IMR-90 (cell line): Measurements from ENCODE around the gene KXD1. TPM values are rescaled to one million over a fixed set of nuclear protein-coding genes. Genes with fewer than 3 reads are reported as not detected.

Experiments used
- ATAC-seq: fragments of 200-7000 bp; cut with Tn5 transposase; 2 replicates; pipeline ENCODE4 v1.9.1; 2020; ENCODE audit warnings: low read depth, mild to moderate bottlenecking, moderate library complexity
- BruUV-seq: library from RNA; stranded (reverse); fragments of 400-500 nt; replicated peaks from 2 replicates; lab custom pipeline; 2021; lab: Mats Ljungman, UMichigan
- CTCF ChIA-PET: fragments of 300-600 bp; formaldehyde crosslinking; extraction: SDS; loops from one replicate; lab custom pipeline; 2021; ENCODE audit warnings: antibody characterized with exemption; lab: Yijun Ruan, JAX
- POLR2A ChIA-PET: fragments of 300-600 bp; sonication (Branson Sonifier 250); formaldehyde crosslinking; loops from one replicate; lab custom pipeline; 2022; ENCODE audit warnings: antibody characterized with exemption; ENCODE audit not compliant: unreplicated experiment; lab: Charles Lee
- DNase-seq: peaks from one replicate; pipeline ENCODE4 v3.0.0; 2013
- H2AFZ ChIP-seq: replicated peaks from 2 replicates; pipeline ENCODE3; 2013; ENCODE audit warnings: low read length, mild to moderate bottlenecking; ENCODE audit not compliant: poor library complexity
- H2AK5ac ChIP-seq: 2 replicates; pipeline ENCODE4 v1.6.1; 2013; ENCODE audit warnings: low read depth, low read length, inconsistent platforms
- H2AK9ac ChIP-seq: replicated peaks from 2 replicates; pipeline ENCODE3; 2013; ENCODE audit warnings: mild to moderate bottlenecking, low read depth, low read length, moderate library complexity; ENCODE audit not compliant: poor library complexity
- H2BK120ac ChIP-seq: 2 replicates; pipeline ENCODE4 v1.6.1; 2013; ENCODE audit warnings: low read depth, low read length, inconsistent platforms
- H2BK15ac ChIP-seq: 3 replicates; pipeline ENCODE4 v1.6.1; 2013; ENCODE audit warnings: low read depth, low read length, inconsistent platforms
- H2BK20ac ChIP-seq: 2 replicates; pipeline ENCODE4 v1.6.1; 2013; ENCODE audit warnings: low read depth, mild to moderate bottlenecking, inconsistent platforms, low read length, moderate library complexity
- H2BK5ac ChIP-seq: 2 replicates; pipeline ENCODE4 v1.6.1; 2013; ENCODE audit warnings: mild to moderate bottlenecking, low read depth, low read length, inconsistent platforms; ENCODE audit not compliant: poor library complexity, severe bottlenecking
- H3K14ac ChIP-seq: replicated peaks from 2 replicates; pipeline ENCODE4 v1.6.1; 2013; ENCODE audit warnings: low read depth, low read length, inconsistent platforms
- H3K18ac ChIP-seq: 2 replicates; pipeline ENCODE4 v1.6.1; 2013; ENCODE audit warnings: low read depth, low read length, control low read depth
- H3K23ac ChIP-seq: 2 replicates; pipeline ENCODE4 v1.6.1; 2013; ENCODE audit warnings: low read depth, low read length, inconsistent platforms
- H3K27ac ChIP-seq: 2 replicates; pipeline ENCODE4 v1.5.1; 2013; ENCODE audit warnings: mild to moderate bottlenecking, control low read depth, low read length; ENCODE audit not compliant: insufficient read depth
- H3K27me3 ChIP-seq: 2 replicates; pipeline ENCODE4 v1.6.1; 2013; ENCODE audit warnings: low read length; ENCODE audit not compliant: control insufficient read depth, insufficient read depth
- H3K36me3 ChIP-seq: 2 replicates; pipeline ENCODE4 v1.6.1; 2013; ENCODE audit warnings: low read length, mixed read lengths; ENCODE audit not compliant: control insufficient read depth, insufficient read depth
- H3K4ac ChIP-seq: 2 replicates; pipeline ENCODE4 v1.6.1; 2013; ENCODE audit warnings: low read depth, low read length, inconsistent platforms
- H3K4me1 ChIP-seq: 2 replicates; pipeline ENCODE4 v1.6.1; 2013; ENCODE audit warnings: low read length, mixed read lengths; ENCODE audit not compliant: control insufficient read depth, insufficient read depth
- H3K4me2 ChIP-seq: 2 replicates; pipeline ENCODE4 v1.6.1; 2013; ENCODE audit warnings: low read depth, mild to moderate bottlenecking, control low read depth, low read length, moderate library complexity
- H3K4me3 ChIP-seq: 2 replicates; pipeline ENCODE4 v1.5.1; 2013; ENCODE audit warnings: low read depth, mild to moderate bottlenecking, control low read depth, low read length, moderate library complexity; ENCODE audit not compliant: insufficient read depth
- H3K56ac ChIP-seq: 2 replicates; pipeline ENCODE4 v1.6.1; 2013; ENCODE audit warnings: low read length, inconsistent platforms; ENCODE audit not compliant: insufficient read depth; ENCODE audit errors: extremely low read depth
- H3K79me1 ChIP-seq, 2 experiments: 2 replicates each; pipeline ENCODE4 v1.6.1; 2013; ENCODE audit warnings: low read length in 2 of 2, inconsistent platforms in 1 of 2, low read depth in 1 of 2
- H3K9ac ChIP-seq: 2 replicates; pipeline ENCODE4 v1.6.1; 2013; ENCODE audit warnings: low read depth, low read length, control low read depth
- H3K9me1 ChIP-seq: 2 replicates; pipeline ENCODE4 v1.6.1; 2013; ENCODE audit warnings: low read length, inconsistent platforms; ENCODE audit not compliant: insufficient read depth
- H3K9me3 ChIP-seq: 2 replicates; pipeline ENCODE4 v1.6.1; 2013; ENCODE audit warnings: low read length; ENCODE audit not compliant: control insufficient read depth, insufficient read depth
- H4K20me1 ChIP-seq: 2 replicates; pipeline ENCODE4 v1.6.1; 2013; ENCODE audit warnings: low read length, inconsistent platforms; ENCODE audit not compliant: insufficient read depth
- H4K5ac ChIP-seq: 2 replicates; pipeline ENCODE4 v1.6.1; 2013; ENCODE audit warnings: mild to moderate bottlenecking, low read depth, low read length, control low read depth
- H4K8ac ChIP-seq, 2 experiments: 2 replicates each; pipeline ENCODE4 v1.6.1; 2013; ENCODE audit warnings: low read depth in 2 of 2, low read length in 2 of 2, control low read depth in 1 of 2, inconsistent platforms in 1 of 2
- H4K91ac ChIP-seq: 2 replicates; pipeline ENCODE4 v1.6.1; 2013; ENCODE audit warnings: low read depth, low read length, inconsistent platforms; ENCODE audit not compliant: insufficient read depth
- BHLHE40 ChIP-seq: fragments of 150-350 bp; IDR thresholded peaks from 2 replicates; pipeline ENCODE4 v1.6.1; 2016; ENCODE audit warnings: mild to moderate bottlenecking, low read depth, low read length
- CEBPB ChIP-seq: IDR thresholded peaks from 2 replicates; pipeline ENCODE4 v1.6.1; 2012; ENCODE audit warnings: low read depth, low read length, improper control_type of control experiment
- MAFK ChIP-seq: IDR thresholded peaks from 2 replicates; pipeline ENCODE4 v1.6.1; 2012; ENCODE audit warnings: low read depth, low read length, improper control_type of control experiment
- MAZ ChIP-seq: IDR thresholded peaks from 2 replicates; pipeline ENCODE4 v1.6.1; 2012; ENCODE audit warnings: low read depth, mild to moderate bottlenecking, low read length, improper control_type of control experiment, moderate library complexity, borderline replicate concordance
- MXI1 ChIP-seq: IDR thresholded peaks from 2 replicates; pipeline ENCODE4 v1.6.1; 2012; ENCODE audit warnings: low read depth, mild to moderate bottlenecking, low read length, moderate library complexity, borderline replicate concordance
- POLR2A ChIP-seq: IDR thresholded peaks from 2 replicates; pipeline ENCODE4 v1.6.1; 2012; ENCODE audit warnings: mild to moderate bottlenecking, low read depth, low read length
- RCOR1 ChIP-seq: IDR thresholded peaks from 2 replicates; pipeline ENCODE4 v1.6.1; 2012; ENCODE audit warnings: mild to moderate bottlenecking, low read length, improper control_type of control experiment; ENCODE audit not compliant: insufficient replicate concordance
- RFX5 ChIP-seq: IDR thresholded peaks from 2 replicates; pipeline ENCODE4 v1.8.0; 2012; ENCODE audit warnings: low read depth, mild to moderate bottlenecking, low read length, moderate library complexity
- SMC3 ChIP-seq: fragments of 150-350 bp; IDR thresholded peaks from 2 replicates; pipeline ENCODE4 v1.6.1; 2016; ENCODE audit warnings: low read depth, mild to moderate bottlenecking, antibody characterized with exemption, low read length, moderate library complexity
- WGBS, 2 experiments: methylation state at CpG; one replicate each; pipeline versions ENCODE4 v1.1.5 to v1.1.7; 2013; ENCODE audit warnings: missing lambda C conversion rate in 2 of 2; ENCODE audit not compliant: insufficient read length in 1 of 2; ENCODE audit errors: extremely low coverage in 2 of 2; 5-methylcytosine and 5-hydroxymethylcytosine counted together
- dilution Hi-C: fragments of 300-500 bp; cut with HindIII; formaldehyde crosslinking; loops from one replicate; pipeline ENCODE4 v1.14.3; 2018; ENCODE audit warnings: low sequenced_read_pairs; ENCODE audit not compliant: unreplicated experiment
- in situ Hi-C: fragments of 300-500 bp; cut with MboI; formaldehyde crosslinking; loops from 3 replicates; pipeline ENCODE4 v1.14.3; 2019; ENCODE audit warnings: low sequenced_read_pairs, inconsistent platforms, mixed read lengths
- intact Hi-C: fragments of 100-400 bp; cut with micrococcal nuclease; formaldehyde crosslinking; loops from 2 replicates; pipeline ENCODE4 v1.10.0; 2022
- polyA plus RNA-seq, 3 experiments: library from polyadenylated mRNA; depleted of rRNA; stranded (reverse); fragments of >200 nt; gene quantifications; 2 replicates each; pipeline ENCODE4 v1.2.3, GENCODE V29; 2012; ENCODE audit warnings: low replicate concordance in 1 of 3
- total RNA-seq: library from RNA; depleted of rRNA; stranded (reverse); fragments of >200 nt; gene quantifications from 2 replicates; pipeline ENCODE4 v1.2.3, GENCODE V29; 2012
- TF ChIP-seq, protein P1 (sequence below): fragments of 150-350 bp; IDR thresholded peaks from 2 replicates; pipeline ENCODE4 v1.6.1; 2017; ENCODE audit warnings: mild to moderate bottlenecking, antibody characterized with exemption, low read length, low read depth
- TF ChIP-seq, protein P2 (sequence below): conservative IDR thresholded peaks from 2 replicates; pipeline ENCODE4 v1.5.1; 2012; ENCODE audit warnings: mild to moderate bottlenecking, low read depth, low read length, improper control_type of control experiment

KXD1 gene
- total and polyA plus RNA-seq, 2 of the 4 experiments (the other 2 are of a cell fraction), result 66.7 to 196 TPM

DNA sequence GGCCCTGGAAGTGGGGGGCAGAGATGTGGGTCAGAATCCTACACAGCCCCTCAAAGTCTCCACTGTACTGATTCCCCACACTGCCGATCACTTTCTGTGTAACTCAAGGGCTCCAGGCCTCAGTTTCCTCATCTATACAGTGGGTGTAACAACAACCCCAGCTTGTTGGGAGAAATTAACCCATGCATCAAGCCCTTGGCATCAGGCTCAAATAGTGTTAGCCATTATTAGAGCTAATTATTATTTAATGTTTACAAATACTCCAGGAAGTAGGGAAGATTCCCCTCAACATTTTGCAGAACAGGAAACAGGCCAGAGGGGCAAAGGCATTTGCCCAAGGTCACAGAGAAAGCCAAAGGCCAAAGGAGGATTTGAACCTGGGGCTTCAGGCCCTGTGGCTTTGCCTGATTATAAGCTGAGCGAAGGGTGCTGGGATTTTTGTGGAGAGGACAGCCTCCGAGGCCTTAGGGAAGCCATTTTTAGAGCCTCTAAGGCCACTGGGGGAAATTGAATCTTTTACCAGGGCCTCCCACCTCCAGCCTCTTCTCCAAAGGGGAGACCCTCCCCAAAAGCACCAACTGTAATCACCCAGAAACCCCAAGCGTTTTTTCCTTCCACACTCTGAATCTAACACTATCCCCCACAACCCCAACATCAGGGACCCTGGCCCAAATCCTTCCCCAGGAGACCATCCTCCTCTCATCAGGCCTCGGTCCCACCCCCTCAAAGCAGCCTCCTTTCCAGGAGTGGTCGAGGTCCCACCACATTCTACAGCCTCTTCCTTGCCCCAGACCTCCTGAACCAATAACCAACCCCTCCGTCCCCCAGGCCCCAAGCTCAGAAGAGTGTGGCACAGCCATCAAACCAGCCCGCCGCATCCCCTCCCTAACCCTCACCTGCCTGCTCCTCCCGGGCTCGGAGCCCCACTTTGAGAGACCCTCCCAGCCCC, 15.4 kb upstream of the KXD1 start:
- Histone ChIP-seq H3K4me1 (peaks cover 7% of the 10 kb centered on the region), H3K36me3 (peaks cover 31% of the 10 kb centered on the region), H3K27ac (peak overlapping the region; percentile 63), H4K20me1 (no peaks in the 10 kb centered on the region), H3K23ac (peak overlapping the region; percentile 58), H2AK9ac (peak overlapping the region; percentile 99), H2BK120ac (peak overlapping the region; percentile 20; the same call in 1 of the 2 replicates), H3K18ac (peak overlapping the region; percentile 67), H2BK5ac (peak overlapping the region; percentile 57), H3K79me1 (peaks cover 20 to 34% of the 10 kb centered on the region in 2 experiments), H3K9me1 (peaks cover 13% of the 10 kb centered on the region), H4K5ac (peak overlapping the region; percentile 80), H3K27me3 (no peaks in the 10 kb centered on the region), H4K91ac (peak overlapping the region; percentile 82), H3K4me3 (peak overlapping the region; percentile 89), H2AFZ (peak overlapping the region; percentile 81), H4K8ac (peak overlapping the region; percentile 81), H3K4me2 (peak overlapping the region; percentile 93), H3K14ac (peak overlapping the region; percentile 73), H2AK5ac (peak overlapping the region; percentile 70), H3K56ac (peak overlapping the region; percentile 19; the same call in 1 of the 2 replicates), H3K9ac (peak overlapping the region; percentile 88), H3K4ac (peak overlapping the region; percentile 76), H2BK20ac (no peak overlapping the region), H2BK15ac (no peak overlapping the region), H3K9me3 (no peaks in the 10 kb centered on the region)
- 8% methylated on average over 3 of the region's 11 CpGs; no CpG with 5 or more reads in 1 of the 2 experiments for WGBS, 2 experiments
- ChIA-PET POLR2A (no interaction called here), CTCF (no interaction called here)
- intact Hi-C loops (no loop called here), dilution Hi-C loops (no loop called here), in situ Hi-C loops (no loop called here)
- TSS peak; percentile 40 for BruUV-seq
- no peak for DNase-seq
- ATAC-seq, result peak; percentile 5; the same call in 1 of the 2 replicates
- TF ChIP-seq BHLHE40 (no peak), MXI1 (no peak), SMC3 (no peak), MAFK (no peak), RCOR1 (no peak), RFX5 (no peak), MAZ (no peak), POLR2A (no peak), CEBPB (no peak)
- TF ChIP-seq, protein P1, sequence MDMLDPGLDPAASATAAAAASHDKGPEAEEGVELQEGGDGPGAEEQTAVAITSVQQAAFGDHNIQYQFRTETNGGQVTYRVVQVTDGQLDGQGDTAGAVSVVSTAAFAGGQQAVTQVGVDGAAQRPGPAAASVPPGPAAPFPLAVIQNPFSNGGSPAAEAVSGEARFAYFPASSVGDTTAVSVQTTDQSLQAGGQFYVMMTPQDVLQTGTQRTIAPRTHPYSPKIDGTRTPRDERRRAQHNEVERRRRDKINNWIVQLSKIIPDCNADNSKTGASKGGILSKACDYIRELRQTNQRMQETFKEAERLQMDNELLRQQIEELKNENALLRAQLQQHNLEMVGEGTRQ, result no peak
- TF ChIP-seq, protein P2, sequence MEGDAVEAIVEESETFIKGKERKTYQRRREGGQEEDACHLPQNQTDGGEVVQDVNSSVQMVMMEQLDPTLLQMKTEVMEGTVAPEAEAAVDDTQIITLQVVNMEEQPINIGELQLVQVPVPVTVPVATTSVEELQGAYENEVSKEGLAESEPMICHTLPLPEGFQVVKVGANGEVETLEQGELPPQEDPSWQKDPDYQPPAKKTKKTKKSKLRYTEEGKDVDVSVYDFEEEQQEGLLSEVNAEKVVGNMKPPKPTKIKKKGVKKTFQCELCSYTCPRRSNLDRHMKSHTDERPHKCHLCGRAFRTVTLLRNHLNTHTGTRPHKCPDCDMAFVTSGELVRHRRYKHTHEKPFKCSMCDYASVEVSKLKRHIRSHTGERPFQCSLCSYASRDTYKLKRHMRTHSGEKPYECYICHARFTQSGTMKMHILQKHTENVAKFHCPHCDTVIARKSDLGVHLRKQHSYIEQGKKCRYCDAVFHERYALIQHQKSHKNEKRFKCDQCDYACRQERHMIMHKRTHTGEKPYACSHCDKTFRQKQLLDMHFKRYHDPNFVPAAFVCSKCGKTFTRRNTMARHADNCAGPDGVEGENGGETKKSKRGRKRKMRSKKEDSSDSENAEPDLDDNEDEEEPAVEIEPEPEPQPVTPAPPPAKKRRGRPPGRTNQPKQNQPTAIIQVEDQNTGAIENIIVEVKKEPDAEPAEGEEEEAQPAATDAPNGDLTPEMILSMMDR, result no peak
